ENCODE measurements around the gene MLXIPL.
A peak's percentile ranks its signal among the peaks of the same experiment; 100 is the strongest.
"Not testable (repeated sequence)": the region's sequence is repeated elsewhere in the genome, so short reads cannot be mapped to it uniquely, and the experiment has no call there.

MLXIPL gene

DNA sequence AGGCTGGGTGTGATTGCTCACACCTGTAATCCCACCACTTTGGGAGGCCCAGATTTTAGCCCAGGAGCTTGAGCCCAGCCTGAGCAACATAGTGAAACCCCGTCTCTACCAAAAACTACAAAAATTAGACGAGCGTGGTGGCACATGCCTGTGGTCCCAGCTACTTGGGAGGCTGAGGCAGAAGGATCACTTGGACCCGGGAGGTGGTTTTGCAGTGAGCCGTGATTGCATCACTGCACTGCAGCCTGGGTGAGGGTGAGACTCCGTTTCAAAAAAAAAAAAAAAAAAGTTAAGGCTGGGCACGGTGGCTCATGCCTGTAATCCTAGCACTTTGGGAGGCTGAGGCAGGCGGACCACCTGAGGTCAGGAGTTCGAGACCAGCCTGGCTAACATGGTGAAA, 43.3 kb downstream of the MLXIPL start:
- not testable (repeated sequence) for DNase-seq (ENCODE audit: low read depth)

GRCh38 chr7:73578342-73579128, 45.8 kb downstream of the MLXIPL start, which contains the start of gene TBL2:
TBL2 (minus strand) TSS chr7:73578579; CDS start chr7:73578549, 30 bp downstream.
- DNase-seq (ENCODE audit: low read depth): peak; percentile 97

DNA sequence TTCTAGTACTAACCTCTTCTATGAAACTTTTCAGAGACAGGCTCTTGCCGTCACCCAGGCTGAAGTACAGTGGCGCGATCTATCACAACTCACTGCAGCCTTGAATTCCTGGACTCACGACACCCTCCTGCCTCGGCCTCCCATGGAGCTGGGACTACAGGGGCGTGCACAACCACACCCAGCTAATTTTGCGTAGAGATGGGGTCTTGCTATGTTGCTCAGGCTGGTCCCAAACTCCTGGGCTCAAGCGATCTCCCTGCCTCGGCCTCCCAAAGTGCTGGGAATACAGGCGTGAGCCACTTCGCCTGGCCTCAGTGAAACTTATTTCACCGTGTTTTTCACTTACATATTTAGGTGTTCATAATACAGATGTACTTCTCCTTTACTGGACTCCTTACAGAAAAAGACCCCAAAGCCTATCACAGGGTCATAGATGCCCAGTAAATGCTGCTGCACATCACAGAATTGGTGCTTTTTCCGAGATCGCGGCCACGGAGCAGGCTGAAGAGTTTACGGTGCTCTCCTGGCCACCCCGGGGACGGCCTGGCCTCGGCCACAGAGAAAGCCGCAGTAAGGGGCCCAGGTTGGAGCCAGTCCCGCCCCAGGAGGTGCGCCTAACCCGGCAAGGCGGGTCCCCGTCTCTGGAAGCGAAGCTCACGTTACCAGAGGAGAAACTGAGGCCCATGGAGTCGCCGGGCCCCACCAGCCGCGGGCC, 46.5 kb downstream of the MLXIPL start:
- DNase-seq (ENCODE audit: low read depth): no peak

GRCh38 chr7:73573791-73574190, 50.5 kb downstream of the MLXIPL start:
- DNase-seq (ENCODE audit: low read depth): no peak

- DNase-seq (ENCODE audit: low read depth): no peak
These were observed 51.0 kb downstream of the MLXIPL start for GRCh38 chr7:73573276-73573675.

DNA sequence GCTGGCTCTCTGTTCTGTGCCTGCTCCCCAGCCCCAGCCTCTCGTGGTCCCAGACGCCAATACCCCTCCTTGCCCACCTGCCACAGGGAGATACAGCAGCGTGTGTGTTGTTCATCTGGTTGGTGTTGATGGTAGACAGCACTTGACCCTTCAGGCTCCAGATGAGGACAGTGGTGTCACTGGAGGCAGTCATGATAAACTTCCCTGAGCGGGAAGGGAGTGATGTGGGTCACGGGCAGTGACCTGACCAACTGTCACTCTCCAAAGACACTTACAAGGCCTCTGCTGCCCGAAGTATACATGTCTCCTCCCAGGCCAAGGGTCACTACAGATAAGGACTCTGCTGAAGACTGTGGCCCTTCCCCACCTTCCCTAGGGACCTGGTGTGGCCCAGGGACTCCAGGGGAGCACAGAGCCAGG, 51.5 kb downstream of the MLXIPL start:
- DNase-seq (ENCODE audit: low read depth): no peak

DNA sequence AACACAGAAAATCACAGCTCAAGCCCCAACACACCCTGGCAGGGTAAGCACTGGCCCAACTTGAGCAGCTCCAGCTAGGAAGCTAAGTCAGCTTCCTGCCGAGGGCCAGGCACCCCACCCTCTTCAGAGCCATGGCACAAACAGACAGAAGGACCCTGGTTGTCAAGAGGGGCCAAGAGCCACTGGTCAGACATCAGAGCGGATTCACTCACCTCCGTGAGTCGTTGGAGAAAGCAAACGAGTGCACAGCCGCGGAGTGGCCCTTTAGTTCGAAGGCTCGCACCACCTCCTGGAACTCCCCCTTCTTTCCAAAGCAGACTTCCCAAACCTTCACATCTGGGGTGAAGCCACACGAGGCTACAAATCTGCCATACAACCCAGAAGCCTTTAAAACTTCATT, 53.3 kb downstream of the MLXIPL start:
- DNase-seq (ENCODE audit: low read depth): no peak

- no peak for DNase-seq (ENCODE audit: low read depth)
These were observed 53.8 kb downstream of the MLXIPL start for GRCh38 chr7:73570521-73570920.

GRCh38 chr7:73569042-73569608, 55.2 kb downstream of the MLXIPL start:
- DNase-seq (ENCODE audit: low read depth): no peak

DNA sequence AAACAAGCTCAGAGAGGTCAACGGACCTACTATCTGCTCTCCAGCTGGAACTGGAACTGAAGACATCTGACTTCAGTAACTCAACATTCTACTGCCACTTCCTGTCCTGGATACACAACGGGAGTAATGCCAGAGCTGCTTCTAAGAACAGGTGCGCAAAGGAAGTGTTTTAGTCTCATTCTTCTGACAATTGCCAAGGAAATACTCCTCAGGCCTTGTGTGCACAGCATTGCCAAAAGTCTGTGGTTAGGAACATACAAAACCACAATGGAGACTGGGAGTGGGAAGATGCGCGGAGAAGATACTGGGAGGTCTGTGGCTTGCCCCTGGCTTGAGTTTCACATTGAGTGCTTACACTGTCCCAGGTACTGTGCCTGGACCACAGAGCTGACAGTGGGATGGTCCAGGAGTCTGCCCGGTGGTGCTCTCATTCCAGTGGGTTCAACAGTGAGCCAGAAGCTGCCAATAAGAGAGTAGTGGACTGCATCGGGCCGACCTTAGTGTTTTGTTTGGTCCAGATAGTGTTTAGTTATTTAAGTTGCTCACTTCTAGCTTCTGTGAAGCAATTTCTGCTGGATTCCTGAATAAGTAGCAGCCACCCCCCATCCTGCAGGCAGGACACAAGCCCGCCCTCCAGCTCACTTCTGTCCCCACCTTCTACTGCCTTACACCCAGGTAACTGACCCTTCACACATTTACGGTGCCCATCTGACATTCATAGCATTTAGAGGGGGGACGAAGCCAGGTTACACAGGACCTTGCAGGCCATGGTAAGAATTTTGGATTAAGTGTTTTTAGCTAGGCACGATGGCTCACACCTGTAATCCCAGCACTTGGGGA, 56.3 kb downstream of the MLXIPL start:
- DNase-seq (ENCODE audit: low read depth): no peak

- DNase-seq (ENCODE audit: low read depth): no peak
These were observed 57.2 kb downstream of the MLXIPL start for GRCh38 chr7:73567140-73567539.

DNA sequence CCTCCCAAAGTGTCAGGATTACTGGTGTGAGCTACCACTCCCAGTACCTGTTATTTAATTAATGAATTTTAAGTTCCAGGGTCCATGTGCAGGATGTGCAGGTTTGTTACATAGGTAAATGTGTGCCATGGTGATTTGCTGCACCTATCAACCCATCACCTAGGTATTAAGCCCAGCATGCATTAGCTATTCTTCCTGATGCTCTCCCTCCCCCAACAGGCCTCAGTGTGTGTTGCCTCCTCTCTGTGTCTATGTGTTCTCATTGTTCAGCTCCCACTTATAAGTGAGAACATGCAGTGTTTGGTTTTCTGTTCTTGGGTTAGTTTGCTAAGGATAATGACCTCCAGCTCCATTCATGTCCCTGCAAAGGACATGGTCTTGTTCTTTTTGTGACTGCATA, 57.9 kb downstream of the MLXIPL start:
- not testable (repeated sequence) for DNase-seq (ENCODE audit: low read depth)

DNA sequence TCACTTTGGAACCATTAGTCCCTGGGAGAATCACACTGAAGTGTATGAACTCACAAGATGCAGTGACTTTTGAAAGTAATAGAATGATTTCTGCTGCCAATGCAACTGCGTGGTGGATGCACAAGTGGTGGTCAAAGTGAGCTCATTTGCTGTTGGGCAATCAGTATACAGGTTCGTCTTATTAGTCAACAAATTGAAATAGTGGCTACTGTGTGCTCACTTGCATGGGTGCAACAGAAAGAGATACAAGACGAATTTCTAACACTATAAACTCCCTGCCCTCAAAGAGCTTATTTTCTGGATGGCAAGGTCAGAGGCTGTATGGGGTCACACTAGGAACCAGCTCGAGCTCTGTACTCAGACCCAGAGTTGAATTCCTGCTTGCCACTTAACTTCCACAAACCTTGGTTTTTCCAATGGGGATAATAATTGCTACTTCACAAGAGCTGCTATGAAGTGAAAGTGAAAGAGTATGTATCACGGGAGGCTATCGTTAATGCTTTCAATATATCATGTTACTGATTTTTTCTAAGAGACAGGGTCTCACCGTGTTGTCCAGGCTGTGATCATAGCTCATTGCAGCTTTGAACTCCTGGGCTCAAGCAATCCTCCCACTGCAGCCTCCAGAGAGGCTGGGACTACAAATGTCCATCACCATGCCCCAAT, 58.5 kb downstream of the MLXIPL start:
- DNase-seq (ENCODE audit: low read depth): no peak

DNA sequence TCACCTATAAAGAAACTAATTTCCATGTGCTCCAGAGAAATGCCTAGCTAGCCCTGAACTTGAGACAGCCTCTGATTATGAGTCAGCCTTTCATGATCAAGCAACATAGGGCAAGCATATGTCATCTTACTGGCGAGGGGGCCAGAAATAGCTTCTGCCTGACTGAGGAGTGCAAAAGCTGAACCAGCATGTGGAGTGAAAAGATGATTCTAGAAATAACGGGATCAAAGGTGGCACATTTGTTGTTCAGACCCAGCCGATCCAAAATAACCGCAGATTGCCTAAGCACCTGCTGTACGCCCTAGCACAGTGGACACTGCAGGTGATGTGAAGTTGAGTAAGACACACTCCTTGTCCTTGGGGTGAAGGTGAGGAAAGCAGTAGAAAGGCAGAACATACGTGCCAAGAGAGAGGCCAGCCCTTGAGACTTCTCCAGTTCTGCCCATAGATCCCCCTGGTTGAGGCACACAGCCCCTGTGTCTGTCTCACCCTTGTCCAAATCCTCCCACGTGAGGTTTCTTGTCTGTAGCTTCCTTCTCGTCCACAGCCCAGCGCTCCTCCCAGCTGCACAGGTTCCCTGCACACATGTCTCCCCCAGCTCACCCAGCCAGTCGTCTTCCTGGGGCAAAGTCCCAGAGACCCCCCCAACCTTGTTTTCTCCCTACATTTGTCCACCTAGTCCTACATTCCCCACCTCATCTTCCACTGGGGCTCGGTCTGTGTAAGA, 64.0 kb downstream of the MLXIPL start:
- DNase-seq (ENCODE audit: low read depth): peak; percentile 67

DNA sequence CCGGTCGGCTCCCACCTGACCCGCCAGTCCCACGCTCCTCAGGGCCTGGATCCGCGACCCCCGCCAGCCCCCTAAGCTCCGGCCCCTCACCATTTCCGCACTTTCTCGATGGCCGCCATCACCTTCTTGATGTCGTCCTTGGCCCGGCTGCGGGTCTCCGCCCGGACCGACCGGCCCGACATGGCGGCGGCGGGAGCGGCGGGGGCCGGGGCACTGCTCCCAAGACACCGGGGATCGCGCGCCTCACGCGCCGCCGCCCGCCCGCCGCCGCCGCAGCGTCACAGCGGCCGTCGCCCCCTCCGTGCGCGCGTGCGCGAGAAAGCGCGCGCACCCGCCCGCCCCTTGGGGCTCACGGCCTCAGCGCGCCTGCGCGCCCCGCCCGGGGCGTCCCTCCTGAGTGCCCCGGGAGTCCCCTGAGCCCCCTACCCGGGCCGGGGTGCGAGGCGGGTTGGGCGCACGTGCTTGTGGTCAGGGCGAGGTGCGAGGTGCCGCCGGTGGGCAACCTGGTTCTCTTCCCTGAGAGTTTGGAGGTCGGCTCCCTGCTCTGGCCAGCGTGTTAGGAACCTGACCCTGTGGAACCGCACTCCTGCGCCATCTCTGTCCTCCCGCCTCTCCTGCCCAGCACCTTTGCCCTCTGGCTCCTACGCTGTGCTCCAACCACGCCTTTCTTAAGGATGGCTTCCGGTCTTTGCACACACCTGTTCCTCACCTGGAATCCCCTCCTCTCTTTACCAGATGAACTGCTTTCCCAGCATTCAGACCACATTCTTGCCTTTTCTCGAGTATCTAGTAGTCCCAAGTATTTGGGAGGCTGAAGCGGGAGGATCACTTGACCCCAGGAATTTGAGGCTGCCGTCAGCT, 66.7 kb downstream of the MLXIPL start, which contains the start of gene BCL7B:
TSS of gene BCL7B (minus strand) at position 294 of the 861 bp plus-strand sequence. CDS start at position 182, 112 bp downstream.
- peak; percentile 45 for DNase-seq (ENCODE audit: low read depth)

DNA sequence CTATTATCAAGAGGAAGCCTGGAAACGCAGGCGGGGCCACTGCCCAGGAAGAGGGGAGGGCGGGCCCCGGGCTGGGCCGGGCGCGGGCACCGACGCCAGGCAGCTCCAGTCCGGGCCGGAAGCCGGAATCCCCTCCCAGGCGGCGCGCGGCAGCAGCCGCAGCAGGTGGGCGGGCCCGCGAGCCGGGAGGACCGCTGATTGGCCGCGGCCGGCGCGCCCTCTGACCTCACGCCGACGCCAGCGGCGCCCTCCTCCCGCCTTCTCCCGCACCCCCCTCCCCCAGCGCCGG, 67.3 kb downstream of the MLXIPL start:
- DNase-seq (ENCODE audit: low read depth): peak; percentile 87

DNA sequence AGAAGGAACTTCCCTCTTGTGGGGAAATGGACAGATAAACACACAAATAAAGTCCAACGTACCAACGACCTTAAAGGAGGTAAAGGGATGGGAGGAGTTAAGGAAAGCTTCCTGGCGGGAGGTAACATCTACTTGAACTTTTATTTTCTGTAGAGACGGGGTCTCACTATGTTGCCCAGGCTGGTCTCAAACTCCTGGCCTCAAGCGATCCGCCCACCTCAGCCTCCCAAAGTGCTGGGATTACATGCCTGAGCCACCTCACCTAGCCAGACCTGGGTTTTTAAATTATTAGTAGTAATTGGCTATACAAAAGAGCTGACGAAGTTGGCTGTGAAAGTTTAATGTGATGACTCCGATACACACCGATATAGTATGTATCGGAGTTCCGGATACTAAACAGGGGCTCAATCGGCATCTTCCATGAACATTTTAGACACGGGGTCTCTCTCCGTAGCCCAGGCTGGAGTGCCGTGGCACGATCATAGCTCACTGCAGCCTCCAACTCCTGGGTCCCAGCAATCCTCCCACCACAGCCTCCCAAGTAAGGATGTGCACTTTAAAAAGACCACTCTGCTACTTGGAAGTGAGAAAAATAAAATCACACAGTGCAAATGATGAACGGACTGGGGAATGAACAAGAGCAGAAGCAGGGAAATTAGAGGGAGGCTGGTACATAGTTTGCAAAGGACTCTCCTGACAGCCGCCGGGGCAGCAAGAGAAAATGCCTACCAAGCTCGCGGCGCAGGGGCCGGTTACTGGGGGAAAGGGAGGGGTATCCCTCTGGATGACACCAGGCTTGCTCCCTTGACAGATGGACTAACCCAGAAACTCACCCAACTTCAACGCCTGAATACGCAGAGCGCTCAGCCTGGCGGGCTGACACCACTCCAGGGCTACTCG, 67.9 kb downstream of the MLXIPL start:
- DNase-seq (ENCODE audit: low read depth): no peak

DNA sequence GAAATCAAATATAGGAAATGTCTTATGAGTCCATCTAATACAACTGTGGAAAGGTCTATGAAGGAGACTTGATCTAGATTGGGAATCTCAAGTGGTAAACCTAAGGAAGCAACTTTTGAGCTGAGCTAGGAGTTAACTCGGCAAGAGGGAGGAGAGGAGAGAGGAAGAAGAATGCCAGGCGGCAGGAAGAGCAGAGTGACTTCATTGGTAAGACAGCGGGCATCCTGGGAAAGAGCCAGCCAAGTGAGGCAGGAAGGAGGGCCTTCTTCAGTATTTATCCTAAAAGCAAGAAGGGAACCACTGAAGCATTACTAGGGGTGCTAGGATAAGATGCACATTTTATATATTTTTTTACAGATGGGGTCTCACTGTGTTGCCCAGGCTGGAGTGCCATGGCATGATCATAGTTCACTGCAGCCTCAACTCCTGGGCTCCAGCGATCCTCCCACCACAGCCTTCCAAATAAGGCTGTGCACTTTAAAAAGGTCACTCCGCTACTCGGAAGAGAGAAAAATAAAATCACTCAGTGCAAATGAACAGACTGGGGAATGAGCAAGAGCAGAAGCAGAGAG, 68.8 kb downstream of the MLXIPL start:
- no peak for DNase-seq (ENCODE audit: low read depth)

DNA sequence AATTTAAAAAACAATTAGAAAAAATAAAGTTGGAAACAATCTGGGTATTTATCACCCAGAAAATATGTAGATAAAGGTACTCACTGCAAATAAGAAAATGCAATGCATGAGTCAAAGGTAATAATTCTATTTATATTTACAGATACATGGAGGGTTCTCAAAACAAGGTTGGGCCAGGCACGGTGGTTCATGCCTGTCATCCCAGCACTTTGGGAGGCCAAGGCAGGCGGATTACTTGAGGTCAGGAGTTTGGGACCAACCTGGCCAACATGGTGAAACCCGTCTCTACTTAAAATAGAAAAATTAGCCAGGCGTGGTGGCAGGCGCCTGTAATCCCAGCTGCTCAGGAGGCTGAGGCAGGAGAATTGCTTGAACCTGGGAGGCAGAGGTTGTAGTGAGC, 74.2 kb downstream of the MLXIPL start:
- not testable (repeated sequence) for DNase-seq (ENCODE audit: low read depth)

Measured in GM04504 (cell line).